ENCODE results near the gene GP5.

- TF ChIP-seq REST (IDR thresholded peaks at IDR 0.05): no peak
- TF ChIP-seq, protein P1, sequence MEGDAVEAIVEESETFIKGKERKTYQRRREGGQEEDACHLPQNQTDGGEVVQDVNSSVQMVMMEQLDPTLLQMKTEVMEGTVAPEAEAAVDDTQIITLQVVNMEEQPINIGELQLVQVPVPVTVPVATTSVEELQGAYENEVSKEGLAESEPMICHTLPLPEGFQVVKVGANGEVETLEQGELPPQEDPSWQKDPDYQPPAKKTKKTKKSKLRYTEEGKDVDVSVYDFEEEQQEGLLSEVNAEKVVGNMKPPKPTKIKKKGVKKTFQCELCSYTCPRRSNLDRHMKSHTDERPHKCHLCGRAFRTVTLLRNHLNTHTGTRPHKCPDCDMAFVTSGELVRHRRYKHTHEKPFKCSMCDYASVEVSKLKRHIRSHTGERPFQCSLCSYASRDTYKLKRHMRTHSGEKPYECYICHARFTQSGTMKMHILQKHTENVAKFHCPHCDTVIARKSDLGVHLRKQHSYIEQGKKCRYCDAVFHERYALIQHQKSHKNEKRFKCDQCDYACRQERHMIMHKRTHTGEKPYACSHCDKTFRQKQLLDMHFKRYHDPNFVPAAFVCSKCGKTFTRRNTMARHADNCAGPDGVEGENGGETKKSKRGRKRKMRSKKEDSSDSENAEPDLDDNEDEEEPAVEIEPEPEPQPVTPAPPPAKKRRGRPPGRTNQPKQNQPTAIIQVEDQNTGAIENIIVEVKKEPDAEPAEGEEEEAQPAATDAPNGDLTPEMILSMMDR (IDR thresholded peaks at IDR 0.05; ENCODE audit: low read depth, low read length, missing input control): no peak
- no peak for TF ChIP-seq RAD21 (IDR thresholded peaks at IDR 0.05)
- no peak for TF ChIP-seq YY1 (IDR thresholded peaks at IDR 0.05)
- TF ChIP-seq HNF4A (conservative IDR thresholded peaks at IDR 0.05): no peak
- no peak for TF ChIP-seq RXRA (IDR thresholded peaks at IDR 0.05)
- no peak for TF ChIP-seq NR2F2 (IDR thresholded peaks at IDR 0.05)
- TF ChIP-seq, protein P2, sequence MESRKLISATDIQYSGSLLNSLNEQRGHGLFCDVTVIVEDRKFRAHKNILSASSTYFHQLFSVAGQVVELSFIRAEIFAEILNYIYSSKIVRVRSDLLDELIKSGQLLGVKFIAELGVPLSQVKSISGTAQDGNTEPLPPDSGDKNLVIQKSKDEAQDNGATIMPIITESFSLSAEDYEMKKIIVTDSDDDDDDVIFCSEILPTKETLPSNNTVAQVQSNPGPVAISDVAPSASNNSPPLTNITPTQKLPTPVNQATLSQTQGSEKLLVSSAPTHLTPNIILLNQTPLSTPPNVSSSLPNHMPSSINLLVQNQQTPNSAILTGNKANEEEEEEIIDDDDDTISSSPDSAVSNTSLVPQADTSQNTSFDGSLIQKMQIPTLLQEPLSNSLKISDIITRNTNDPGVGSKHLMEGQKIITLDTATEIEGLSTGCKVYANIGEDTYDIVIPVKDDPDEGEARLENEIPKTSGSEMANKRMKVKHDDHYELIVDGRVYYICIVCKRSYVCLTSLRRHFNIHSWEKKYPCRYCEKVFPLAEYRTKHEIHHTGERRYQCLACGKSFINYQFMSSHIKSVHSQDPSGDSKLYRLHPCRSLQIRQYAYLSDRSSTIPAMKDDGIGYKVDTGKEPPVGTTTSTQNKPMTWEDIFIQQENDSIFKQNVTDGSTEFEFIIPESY (IDR thresholded peaks at IDR 0.05): no peak
- no peak for TF ChIP-seq TAF1 (conservative IDR thresholded peaks at IDR 0.05)
- TF ChIP-seq MAX (IDR thresholded peaks at IDR 0.05): no peak
- TF ChIP-seq GABPA (IDR thresholded peaks at IDR 0.05 in 1 of 2, conservative IDR thresholded peaks at IDR 0.05 in 1 of 2): no peak
- no peak for TF ChIP-seq SP1 (IDR thresholded peaks at IDR 0.05)
These were observed 25.2 kb downstream of the GP5 start for GRCh38 chr3:194373899-194374298.

All from liver (tissue), 3 donors.